Posterior vena cava (tissue), 2 donors: ENCODE data around the gene OPN1LW. TPM values are rescaled to one million over a fixed set of nuclear protein-coding genes. Genes with fewer than 3 reads are reported as not detected.
"Not testable (repeated sequence)": the region's sequence is repeated elsewhere in the genome, so short reads cannot be mapped to it uniquely, and the experiment has no call there.

Experiments
- DNase-seq: peaks from one replicate; pipeline ENCODE4 v3.0.0-alpha.2; 2020; ENCODE audit warnings: low spot score
- intact Hi-C, 2 donors: fragments of 100-400 bp; cut with DNase I; formaldehyde crosslinking; loops; one replicate each; pipeline versions ENCODE4 v1.14.1 to v1.14.2; 2022 to 2023
- total RNA-seq, 2 donors: library from RNA; stranded (reverse); fragmentation: NEBNext Ultra II Directional; extraction: Animal tissue kit (Norgen Biotek cat#: 25700); gene quantifications; one replicate each; pipeline ENCODE4 v1.2.1, GENCODE V29; 2021
- donor health status: DM: yes; HTN: yes; CAD: no.
- donor health status: DM: yes; HTN: yes; CAD: no.

Gene OPN1LW
- total RNA-seq, 2 donors from 2014 or later: not detected

- intact Hi-C loops: no loop called here
- DNase-seq: no peak
Measured at GRCh38 chrX:154126101-154126500, 17.9 kb upstream of the OPN1LW start.

- intact Hi-C loops: no loop called here
- no peak for DNase-seq
Measured at GRCh38 chrX:154131955-154132354, 12.1 kb upstream of the OPN1LW start.

GRCh38 chrX:154132366-154132765 lies 11.7 kb upstream of the OPN1LW start:
- DNase-seq: no peak
- intact Hi-C loops: no loop called here

GRCh38 chrX:154135458-154136229 lies 8.4 kb upstream of the OPN1LW start:
- no peak for DNase-seq
- intact Hi-C loops: no loop called here

- DNase-seq: peak; percentile 89
- intact Hi-C loops: no loop called here
Measured at GRCh38 chrX:154136627-154137161, 7.3 kb upstream of the OPN1LW start.

- intact Hi-C loops: no loop called here
- DNase-seq: no peak
Measured at GRCh38 chrX:154138857-154139256, 5.2 kb upstream of the OPN1LW start.

GRCh38 chrX:154140206-154140605 lies 3.8 kb upstream of the OPN1LW start:
- intact Hi-C loops: no loop called here
- no peak for DNase-seq

GRCh38 chrX:154140742-154141141 lies 3.3 kb upstream of the OPN1LW start:
- no peak for DNase-seq
- intact Hi-C loops: no loop called here

GRCh38 chrX:154142386-154142785 lies 1.7 kb upstream of the OPN1LW start:
- intact Hi-C loops: no loop called here
- DNase-seq: no peak

GRCh38 chrX:154142950-154143745 lies 895 bp upstream of the OPN1LW start:
- intact Hi-C loops: no loop called here
- DNase-seq: no peak

- intact Hi-C loops, DNase-seq: not testable (repeated sequence)
Measured at GRCh38 chrX:154151030-154151429, 7.0 kb downstream of the OPN1LW start.

GRCh38 chrX:154156221-154156620 lies 12.2 kb downstream of the OPN1LW start:
- DNase-seq, intact Hi-C loops: not testable (repeated sequence)

- intact Hi-C loops, DNase-seq: not testable (repeated sequence)
Measured at GRCh38 chrX:154157207-154157606, 13.2 kb downstream of the OPN1LW start.

- intact Hi-C loops, DNase-seq: not testable (repeated sequence)
Measured at GRCh38 chrX:154159345-154159744, 15.3 kb downstream of the OPN1LW start.

GRCh38 chrX:154164902-154165301 lies 20.9 kb downstream of the OPN1LW start:
- DNase-seq, intact Hi-C loops: not testable (repeated sequence)

- DNase-seq, intact Hi-C loops: not testable (repeated sequence)
Measured at GRCh38 chrX:154168384-154168783, 24.3 kb downstream of the OPN1LW start.

GRCh38 chrX:154172535-154172943 lies 28.5 kb downstream of the OPN1LW start:
- DNase-seq, intact Hi-C loops: not testable (repeated sequence)

GRCh38 chrX:154174356-154174755 lies 30.3 kb downstream of the OPN1LW start:
- DNase-seq, intact Hi-C loops: not testable (repeated sequence)

GRCh38 chrX:154182296-154182695 lies 38.3 kb downstream of the OPN1LW start, which contains the start of gene OPN1MW:
OPN1MW (plus strand) TSS chrX:154182596; CDS start chrX:154182678, 82 bp downstream.
- DNase-seq, intact Hi-C loops: not testable (repeated sequence)

- intact Hi-C loops, DNase-seq: not testable (repeated sequence)
Measured at GRCh38 chrX:154183794-154184193, 39.8 kb downstream of the OPN1LW start.
